Cardiac fibroblast (primary cell): ENCODE data around the gene STEAP1B.

Source experiments
- DNase-seq, 2 donors: peaks; one replicate each; pipeline versions ENCODE4 v3.0.0 to v3.0.0-alpha.2; 2010; ENCODE audit warnings: low read depth in 2 of 2
- H3K4me3 ChIP-seq, 2 donors: replicated peaks in 1 of 2; 1 replicate in 1 of 2; 2 replicates in 1 of 2; pipeline ENCODE4 v1.5.1; 2011; ENCODE audit warnings: low read depth in 2 of 2, low read length in 2 of 2, mild to moderate bottlenecking in 2 of 2, moderate library complexity in 1 of 2
- TF ChIP-seq, protein P1 (sequence below): IDR thresholded peaks from one replicate; pipeline ENCODE4 v1.5.1; 2011; ENCODE audit warnings: low read depth, mild to moderate bottlenecking, low read length, inconsistent platforms

The STEAP1B gene

GRCh38 chr7:22426463-22427094 lies 73.4 kb downstream of the STEAP1B start:
- no peak for DNase-seq
- H3K4me3 ChIP-seq: no peak overlapping the region
- TF ChIP-seq, protein P1, sequence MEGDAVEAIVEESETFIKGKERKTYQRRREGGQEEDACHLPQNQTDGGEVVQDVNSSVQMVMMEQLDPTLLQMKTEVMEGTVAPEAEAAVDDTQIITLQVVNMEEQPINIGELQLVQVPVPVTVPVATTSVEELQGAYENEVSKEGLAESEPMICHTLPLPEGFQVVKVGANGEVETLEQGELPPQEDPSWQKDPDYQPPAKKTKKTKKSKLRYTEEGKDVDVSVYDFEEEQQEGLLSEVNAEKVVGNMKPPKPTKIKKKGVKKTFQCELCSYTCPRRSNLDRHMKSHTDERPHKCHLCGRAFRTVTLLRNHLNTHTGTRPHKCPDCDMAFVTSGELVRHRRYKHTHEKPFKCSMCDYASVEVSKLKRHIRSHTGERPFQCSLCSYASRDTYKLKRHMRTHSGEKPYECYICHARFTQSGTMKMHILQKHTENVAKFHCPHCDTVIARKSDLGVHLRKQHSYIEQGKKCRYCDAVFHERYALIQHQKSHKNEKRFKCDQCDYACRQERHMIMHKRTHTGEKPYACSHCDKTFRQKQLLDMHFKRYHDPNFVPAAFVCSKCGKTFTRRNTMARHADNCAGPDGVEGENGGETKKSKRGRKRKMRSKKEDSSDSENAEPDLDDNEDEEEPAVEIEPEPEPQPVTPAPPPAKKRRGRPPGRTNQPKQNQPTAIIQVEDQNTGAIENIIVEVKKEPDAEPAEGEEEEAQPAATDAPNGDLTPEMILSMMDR: no peak

DNA sequence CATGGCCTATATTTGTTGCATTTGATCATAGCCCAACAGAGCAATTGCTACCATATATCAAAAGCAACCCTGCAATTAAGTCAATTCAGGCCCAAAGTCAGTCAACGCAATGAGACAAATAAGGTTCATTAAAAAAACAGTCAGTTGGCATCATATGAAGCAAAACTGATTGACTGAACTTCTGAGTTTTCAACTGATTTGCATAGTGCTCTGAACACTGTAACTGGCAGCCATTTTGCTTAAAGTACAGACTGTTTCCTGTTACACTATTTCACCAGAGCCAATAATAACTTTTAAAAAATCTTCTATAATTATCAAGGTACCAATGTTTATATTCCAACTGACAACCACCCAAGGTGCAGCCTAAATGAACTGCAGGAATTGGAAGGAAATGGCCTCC lies 74.6 kb downstream of the STEAP1B start:
- TF ChIP-seq, protein P1: no peak
- no peak overlapping the region for H3K4me3 ChIP-seq
- DNase-seq: no peak

DNA sequence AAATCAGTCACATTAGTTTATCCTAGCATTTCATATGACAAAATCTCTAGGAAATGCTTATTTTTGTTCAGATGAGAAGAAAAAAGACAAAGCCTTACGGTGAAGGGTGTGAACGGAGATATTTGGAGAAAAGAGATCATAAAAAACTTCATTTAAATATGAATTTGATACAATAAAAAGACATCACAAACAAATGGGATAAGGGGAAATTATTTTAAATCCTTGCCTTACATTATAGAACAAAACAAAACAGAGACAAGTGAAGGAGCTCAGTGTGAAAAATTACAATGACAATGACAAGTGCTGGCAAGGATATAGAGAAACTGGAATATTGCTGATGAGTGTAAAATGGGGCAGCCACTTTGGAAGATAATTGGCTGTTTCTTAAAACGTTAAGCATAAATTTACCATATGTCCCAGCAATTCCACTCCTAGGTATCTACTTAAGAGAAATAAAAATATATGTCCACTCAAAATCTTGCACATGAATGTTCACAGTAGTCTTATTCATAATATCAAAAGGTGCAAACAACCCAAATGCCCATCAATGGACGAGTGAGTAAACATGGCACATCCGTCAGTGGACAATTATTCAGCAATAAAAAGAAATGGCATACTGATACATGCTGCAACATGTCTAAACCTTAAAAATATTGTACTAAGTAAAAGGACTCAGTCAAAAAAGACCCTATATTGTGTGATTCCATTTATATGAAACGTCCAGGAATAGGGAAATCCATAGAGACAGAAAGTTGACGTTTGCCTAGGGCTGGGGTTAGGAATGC lies 77.0 kb downstream of the STEAP1B start:
- no peak for DNase-seq
- H3K4me3 ChIP-seq: no peak overlapping the region
- TF ChIP-seq, protein P1: no peak

DNA sequence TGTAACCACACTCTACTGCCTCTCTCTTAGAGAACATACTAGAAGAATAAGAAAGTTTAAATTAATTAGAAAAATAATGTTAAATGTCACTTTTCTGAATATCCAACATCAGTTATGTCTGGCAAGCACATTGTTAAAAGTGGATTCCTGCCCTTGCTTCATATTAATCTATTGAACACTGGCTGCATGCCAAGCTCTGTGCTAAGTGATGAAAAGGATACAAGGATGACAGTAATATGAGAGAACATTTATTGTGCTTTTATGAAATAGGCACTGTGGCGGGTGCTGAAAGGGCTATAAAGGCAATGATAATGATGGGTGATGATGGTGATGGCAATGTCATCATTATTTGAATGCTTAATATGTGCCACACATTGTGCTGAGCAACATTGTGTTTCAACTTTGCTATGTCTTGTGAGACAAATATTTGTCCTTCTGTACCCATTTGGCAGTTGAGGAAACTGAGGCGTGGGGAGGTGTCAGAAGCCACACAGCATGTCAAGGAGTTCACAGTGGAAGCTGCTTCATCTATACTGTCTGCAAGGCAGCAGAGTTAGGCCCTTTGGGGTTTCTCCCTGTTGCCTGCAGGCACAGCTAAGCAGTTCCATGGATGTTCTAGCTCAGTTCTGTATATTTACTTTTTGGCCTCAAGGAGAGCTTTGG lies 78.9 kb downstream of the STEAP1B start:
- H3K4me3 ChIP-seq: no peak overlapping the region
- TF ChIP-seq, protein P1: no peak
- no peak for DNase-seq

DNA sequence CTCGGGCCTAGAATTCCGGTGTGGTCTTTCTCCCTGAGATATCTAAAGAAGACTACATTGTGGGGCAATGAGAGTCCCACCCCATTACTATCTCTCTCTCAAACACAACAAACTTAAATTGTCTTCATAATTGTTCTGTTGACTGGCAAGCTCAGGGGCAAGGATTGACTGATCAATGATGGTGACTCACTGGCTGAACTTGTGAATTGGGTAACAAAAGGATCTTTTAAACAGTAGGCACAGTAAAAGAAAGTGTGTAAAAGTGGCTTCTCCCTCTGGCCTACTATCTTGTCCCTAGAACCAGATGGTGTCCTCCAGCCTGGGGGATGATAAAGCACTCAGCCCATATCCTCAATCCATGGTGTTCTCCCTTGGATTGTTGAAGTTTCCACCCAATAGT lies 80.0 kb downstream of the STEAP1B start:
- TF ChIP-seq, protein P1: no peak
- no peak overlapping the region for H3K4me3 ChIP-seq

DNA sequence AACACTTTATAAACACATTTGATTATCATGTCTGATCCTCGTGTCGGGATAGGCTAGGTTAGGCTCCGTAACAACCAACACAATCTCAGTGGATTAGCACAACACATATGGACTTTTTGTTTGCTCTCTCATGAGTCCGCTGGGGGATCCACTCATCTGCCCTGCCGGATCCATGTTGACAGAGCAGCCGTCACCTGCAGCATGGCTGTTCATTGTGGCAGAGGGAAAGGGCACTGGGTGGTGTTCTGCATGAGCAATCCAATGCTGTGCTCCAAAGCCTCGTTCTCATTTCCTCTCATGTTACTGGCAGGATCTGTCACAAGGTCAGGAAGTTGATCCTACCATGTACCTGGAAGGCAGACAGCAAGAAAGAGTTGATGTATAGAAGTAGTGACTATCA lies 80.5 kb downstream of the STEAP1B start:
- H3K4me3 ChIP-seq: no peak overlapping the region
- TF ChIP-seq, protein P1: no peak
- DNase-seq: no peak

More for the DNA sequence above, 80.0 kb downstream of the STEAP1B start:
- no peak for DNase-seq
